Measurements from ENCODE around the gene CISD2. TPM values are rescaled to one million over a fixed set of nuclear protein-coding genes. Genes with fewer than 3 reads are reported as not detected.
"Not testable (repeated sequence)": the region's sequence is repeated elsewhere in the genome, so short reads cannot be mapped to it uniquely, and the experiment has no call there.

CISD2 gene
- total and polyA plus RNA-seq, 2 donors from 2014 or later, result 25.6 to 46.3 TPM

DNA sequence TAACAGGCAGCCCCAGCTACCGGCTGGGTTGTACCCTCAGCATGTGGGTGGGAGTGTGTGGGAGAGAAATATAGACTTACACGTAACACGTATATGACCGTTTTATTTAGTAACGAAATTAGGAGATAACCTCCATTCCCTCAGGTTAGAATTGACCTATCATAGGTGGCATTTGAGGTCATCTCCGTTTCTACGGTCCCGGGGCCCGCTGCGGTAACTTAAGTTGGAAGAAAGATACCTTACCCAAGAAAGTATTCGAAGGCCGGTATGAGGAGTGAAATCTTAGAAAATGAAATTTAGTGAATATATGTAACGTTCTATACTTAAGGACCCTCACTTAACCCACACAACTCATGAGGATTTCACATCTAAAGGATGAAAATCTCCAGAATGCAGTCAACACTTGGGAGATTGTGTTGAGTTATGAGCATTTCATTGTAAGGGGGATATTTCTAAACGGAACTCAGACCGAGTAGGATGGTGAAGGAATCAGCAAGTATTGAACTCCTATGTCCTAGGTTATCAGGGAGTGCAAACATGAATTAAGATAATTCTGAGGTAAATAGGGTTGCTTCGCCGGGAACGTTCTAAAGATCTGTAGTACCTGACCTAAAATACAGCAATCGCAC is 891 bp downstream of the CISD2 start:
- Histone ChIP-seq H3K4me3 (ENCODE audit: low read length in 3 of 3) (peak overlapping the region; percentile 87 to 98 (median 97)), H3K36me3 (ENCODE audit: control insufficient read depth in 2 of 3, insufficient read depth in 3 of 3, low read length in 3 of 3) (no peaks in the 10 kb centered on the region), H3K4me1 (ENCODE audit: control insufficient read depth in 2 of 3, insufficient read depth in 2 of 3, low read depth in 1 of 3, low read length in 3 of 3) (peaks cover 0 to 6% (median 2%) of the 10 kb centered on the region in 3 donors), H3K9me3 (ENCODE audit: control insufficient read depth in 2 of 3, insufficient read depth in 1 of 3, low read length in 3 of 3) (no peaks in the 10 kb centered on the region), H3K9ac (ENCODE audit: low read length in 3 of 3) (peak overlapping the region; percentile 84 to 98 (median 93)), H3K27me3 (ENCODE audit: control insufficient read depth, insufficient read depth, low read length) (no peaks in the 10 kb centered on the region), H3K27ac (ENCODE audit: low read depth in 2 of 2, low read length in 2 of 2) (peak overlapping the region; percentile 96 to 98)
- intact Hi-C loops (cut with DNase I), result no loop called here
- TF ChIP-seq, protein P1, sequence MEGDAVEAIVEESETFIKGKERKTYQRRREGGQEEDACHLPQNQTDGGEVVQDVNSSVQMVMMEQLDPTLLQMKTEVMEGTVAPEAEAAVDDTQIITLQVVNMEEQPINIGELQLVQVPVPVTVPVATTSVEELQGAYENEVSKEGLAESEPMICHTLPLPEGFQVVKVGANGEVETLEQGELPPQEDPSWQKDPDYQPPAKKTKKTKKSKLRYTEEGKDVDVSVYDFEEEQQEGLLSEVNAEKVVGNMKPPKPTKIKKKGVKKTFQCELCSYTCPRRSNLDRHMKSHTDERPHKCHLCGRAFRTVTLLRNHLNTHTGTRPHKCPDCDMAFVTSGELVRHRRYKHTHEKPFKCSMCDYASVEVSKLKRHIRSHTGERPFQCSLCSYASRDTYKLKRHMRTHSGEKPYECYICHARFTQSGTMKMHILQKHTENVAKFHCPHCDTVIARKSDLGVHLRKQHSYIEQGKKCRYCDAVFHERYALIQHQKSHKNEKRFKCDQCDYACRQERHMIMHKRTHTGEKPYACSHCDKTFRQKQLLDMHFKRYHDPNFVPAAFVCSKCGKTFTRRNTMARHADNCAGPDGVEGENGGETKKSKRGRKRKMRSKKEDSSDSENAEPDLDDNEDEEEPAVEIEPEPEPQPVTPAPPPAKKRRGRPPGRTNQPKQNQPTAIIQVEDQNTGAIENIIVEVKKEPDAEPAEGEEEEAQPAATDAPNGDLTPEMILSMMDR (IDR thresholded peaks at IDR 0.05; ENCODE audit: borderline replicate concordance, extremely low read depth, insufficient read depth), result peak; percentile 8
- DNase-seq (no peak), FAIRE-seq (no peak)

DNA sequence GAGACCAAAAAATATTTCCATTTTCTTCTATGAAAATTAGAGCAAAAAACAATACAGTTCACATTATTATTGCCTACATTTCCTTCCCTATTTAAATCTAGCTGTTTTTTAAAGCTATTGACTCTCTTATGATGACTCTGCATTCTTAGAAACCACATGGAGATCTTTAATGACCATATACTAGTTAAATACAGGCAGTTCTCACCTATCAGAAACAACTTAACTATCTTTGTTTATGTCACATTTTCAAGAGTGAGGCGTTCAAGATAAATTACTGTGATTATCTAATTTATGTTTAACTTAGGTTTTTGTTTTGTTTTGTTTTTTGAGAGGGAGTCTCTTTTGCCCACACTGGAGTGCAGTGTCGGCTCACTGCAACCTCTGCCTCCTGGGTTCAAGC is 3.0 kb downstream of the CISD2 start:
- no peak for DNase-seq
- Histone ChIP-seq H3K9me3 (ENCODE audit: control insufficient read depth in 2 of 3, insufficient read depth in 1 of 3, low read length in 3 of 3) (no peaks in the 10 kb centered on the region), H3K9ac (ENCODE audit: low read length in 3 of 3) (no peak overlapping the region), H3K27ac (ENCODE audit: low read depth in 2 of 2, low read length in 2 of 2) (peak overlapping the region in 1 of 2 donors; percentile 10), H3K36me3 (ENCODE audit: control insufficient read depth in 2 of 3, insufficient read depth in 3 of 3, low read length in 3 of 3) (no peaks in the 10 kb centered on the region), H3K27me3 (ENCODE audit: control insufficient read depth, insufficient read depth, low read length) (no peaks in the 10 kb centered on the region), H3K4me1 (ENCODE audit: control insufficient read depth in 2 of 3, insufficient read depth in 2 of 3, low read depth in 1 of 3, low read length in 3 of 3) (peaks cover 0 to 6% (median 2%) of the 10 kb centered on the region in 3 donors), H3K4me3 (ENCODE audit: low read length in 3 of 3) (peak overlapping the region in 1 of 3 donors; percentile 10)
- TF ChIP-seq, protein P1 (IDR thresholded peaks at IDR 0.05; ENCODE audit: borderline replicate concordance, extremely low read depth, insufficient read depth), result no peak
- no peak for FAIRE-seq
- intact Hi-C loops (cut with DNase I), result no loop called here

DNA sequence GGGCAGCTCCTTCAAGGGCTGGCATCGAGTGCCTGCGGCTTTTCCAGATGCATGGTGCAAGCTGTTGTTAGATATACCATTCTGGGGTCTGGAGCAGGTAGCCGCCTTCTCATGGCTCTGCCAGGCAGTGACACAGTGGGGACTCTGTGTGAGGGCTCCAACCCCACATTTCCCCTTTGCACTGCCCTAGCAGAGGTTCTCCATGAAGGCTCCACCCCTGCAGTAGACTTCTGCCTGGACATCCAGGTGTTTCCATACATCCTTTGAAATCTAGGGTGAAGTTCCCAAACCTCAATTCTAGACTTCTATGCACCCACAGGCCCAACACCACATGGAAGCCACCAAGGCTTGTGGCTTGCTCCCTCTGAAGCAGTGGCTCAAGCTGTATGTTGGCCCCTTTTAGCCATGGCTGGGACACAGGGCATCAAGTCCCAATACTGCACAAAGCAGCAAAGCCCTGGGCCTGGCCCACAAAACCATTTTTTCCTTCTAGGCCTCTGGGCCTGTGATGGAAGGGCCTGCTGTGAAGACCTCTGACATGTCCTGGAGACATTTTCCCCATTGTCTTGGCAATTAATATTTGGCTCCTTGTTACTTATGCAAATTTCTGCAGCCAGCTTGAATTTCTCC is 8.8 kb downstream of the CISD2 start:
- H3K9ac ChIP-seq (ENCODE audit: low read length in 3 of 3); intact Hi-C loops (cut with DNase I); H3K27ac ChIP-seq (ENCODE audit: low read depth in 2 of 2, low read length in 2 of 2); H3K36me3 ChIP-seq (ENCODE audit: control insufficient read depth in 2 of 3, insufficient read depth in 3 of 3, low read length in 3 of 3); H3K27me3 ChIP-seq (ENCODE audit: control insufficient read depth, insufficient read depth, low read length); H3K4me3 ChIP-seq (ENCODE audit: low read length in 3 of 3); H3K9me3 ChIP-seq (ENCODE audit: control insufficient read depth in 2 of 3, insufficient read depth in 1 of 3, low read length in 3 of 3); DNase-seq; H3K4me1 ChIP-seq (ENCODE audit: control insufficient read depth in 2 of 3, insufficient read depth in 2 of 3, low read depth in 1 of 3, low read length in 3 of 3); FAIRE-seq: not testable (repeated sequence)

DNA sequence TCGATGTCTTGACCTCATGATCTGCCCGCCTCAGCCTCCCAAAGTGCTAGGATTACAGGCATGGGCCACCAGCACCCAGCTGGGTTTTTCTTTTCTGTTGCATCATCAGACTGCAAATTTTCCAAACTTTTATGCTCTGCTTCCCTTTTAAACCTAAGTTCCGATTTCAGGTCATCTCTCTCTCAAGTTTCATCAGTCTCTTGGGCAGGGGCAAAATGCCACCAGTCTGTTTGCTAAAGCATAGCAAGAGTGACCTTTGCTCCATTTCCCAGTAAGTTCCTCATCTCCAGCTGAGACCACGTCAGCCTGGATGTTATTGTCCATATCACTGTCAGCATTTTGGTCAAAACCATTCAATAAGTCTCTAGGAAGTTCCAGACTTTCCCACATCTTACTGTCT is 9.6 kb downstream of the CISD2 start:
- H3K9ac ChIP-seq (ENCODE audit: low read length in 3 of 3); H3K27me3 ChIP-seq (ENCODE audit: control insufficient read depth, insufficient read depth, low read length); FAIRE-seq; H3K4me3 ChIP-seq (ENCODE audit: low read length in 3 of 3); H3K9me3 ChIP-seq (ENCODE audit: control insufficient read depth in 2 of 3, insufficient read depth in 1 of 3, low read length in 3 of 3); H3K27ac ChIP-seq (ENCODE audit: low read depth in 2 of 2, low read length in 2 of 2); H3K4me1 ChIP-seq (ENCODE audit: control insufficient read depth in 2 of 3, insufficient read depth in 2 of 3, low read depth in 1 of 3, low read length in 3 of 3); intact Hi-C loops (cut with DNase I); DNase-seq; H3K36me3 ChIP-seq (ENCODE audit: control insufficient read depth in 2 of 3, insufficient read depth in 3 of 3, low read length in 3 of 3): not testable (repeated sequence)
